ENCODE measurements around the gene TNRC6C.
"Not testable (repeated sequence)": the region's sequence is repeated elsewhere in the genome, so short reads cannot be mapped to it uniquely, and the experiment has no call there.

TNRC6C gene

GRCh38 chr17:78129351-78130089, 171.0 kb downstream of the TNRC6C start:
- no peak for DNase-seq

DNA sequence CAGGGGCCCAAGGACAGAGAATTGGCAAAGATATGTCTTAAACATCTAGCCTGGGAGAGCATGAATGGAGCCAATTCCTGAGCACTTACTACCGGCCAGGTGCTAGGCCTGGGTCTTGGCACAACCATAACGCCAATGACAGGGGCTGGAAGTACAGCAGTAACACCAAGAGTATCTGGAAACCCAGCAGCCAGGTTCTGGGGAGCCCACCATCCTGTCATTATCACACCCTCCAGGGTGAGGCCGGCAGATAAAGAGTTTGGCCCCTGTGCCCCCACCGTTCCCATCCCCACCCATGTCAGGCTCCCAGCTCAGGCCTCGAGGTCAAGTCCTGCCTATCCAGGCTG, 171.6 kb downstream of the TNRC6C start:
- DNase-seq, result no peak

DNA sequence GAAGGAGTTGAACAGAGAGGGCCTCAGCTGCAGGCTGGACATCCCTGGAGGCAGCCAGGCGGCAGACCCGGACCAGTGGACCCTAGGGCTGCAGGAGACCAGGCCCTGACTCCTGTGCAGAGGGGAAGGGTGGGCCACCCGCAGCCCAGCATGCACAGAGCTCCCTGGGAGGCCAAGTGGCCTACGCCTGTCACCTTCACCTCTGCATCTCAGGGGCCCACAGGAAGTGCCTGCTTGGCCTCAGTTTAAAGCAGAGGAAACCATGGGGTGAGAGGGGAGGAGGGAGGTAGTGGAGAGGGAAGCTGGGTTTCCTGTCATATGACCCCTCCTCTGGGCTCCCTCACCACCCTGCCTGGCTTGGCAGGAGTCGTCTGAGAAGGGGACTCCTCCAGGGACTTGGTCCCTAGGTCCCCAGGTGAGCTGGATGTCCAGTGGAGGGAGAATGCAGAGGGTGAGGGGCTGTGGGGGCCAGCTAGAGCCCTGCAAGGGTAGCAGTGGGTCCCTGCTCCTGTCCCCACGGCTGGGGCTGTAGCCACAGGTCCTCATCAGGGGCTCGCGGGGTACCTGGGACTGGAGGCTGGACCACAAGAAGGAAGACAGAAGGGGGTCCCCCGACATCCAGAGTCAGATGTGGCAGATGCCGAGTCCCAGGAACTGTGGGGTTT, 172.1 kb downstream of the TNRC6C start, which contains the start of gene TMC8:
Gene TMC8, plus strand, starts transcription at position 335 of the 665 bp plus-strand sequence. CDS start 818 bp downstream, outside the sequence.
- no peak for DNase-seq

GRCh38 chr17:78131172-78132083, 172.9 kb downstream of the TNRC6C start:
- DNase-seq, result no peak

DNA sequence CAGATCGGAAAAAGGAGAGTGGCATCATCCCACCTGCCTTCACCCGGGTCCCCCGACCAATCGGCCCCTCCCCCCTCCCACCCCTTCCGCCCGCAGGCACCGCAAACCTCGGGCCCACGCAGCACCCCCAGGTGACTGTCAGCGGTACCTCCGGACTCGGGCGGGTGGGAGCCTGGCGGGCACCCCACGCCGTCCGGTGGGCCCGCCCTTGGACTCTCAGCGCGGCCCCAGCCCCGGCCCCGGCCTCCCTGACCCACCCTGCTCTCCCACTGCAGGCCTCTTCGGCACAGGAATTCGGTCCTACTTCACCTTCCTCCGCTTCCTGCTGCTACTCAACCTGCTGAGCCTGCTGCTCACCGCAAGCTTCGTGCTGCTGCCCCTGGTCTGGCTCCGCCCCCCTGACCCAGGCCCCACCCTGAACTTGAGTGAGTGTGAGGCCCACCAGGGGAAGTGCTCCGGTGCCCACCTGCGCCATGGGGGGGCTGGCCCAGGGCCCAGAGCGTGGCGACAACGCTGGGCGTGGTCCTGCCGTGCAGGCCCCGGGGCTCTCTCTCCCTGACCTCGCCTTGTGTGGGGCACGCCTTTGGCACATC, 173.7 kb downstream of the TNRC6C start:
- peak; percentile 37 for DNase-seq

DNA sequence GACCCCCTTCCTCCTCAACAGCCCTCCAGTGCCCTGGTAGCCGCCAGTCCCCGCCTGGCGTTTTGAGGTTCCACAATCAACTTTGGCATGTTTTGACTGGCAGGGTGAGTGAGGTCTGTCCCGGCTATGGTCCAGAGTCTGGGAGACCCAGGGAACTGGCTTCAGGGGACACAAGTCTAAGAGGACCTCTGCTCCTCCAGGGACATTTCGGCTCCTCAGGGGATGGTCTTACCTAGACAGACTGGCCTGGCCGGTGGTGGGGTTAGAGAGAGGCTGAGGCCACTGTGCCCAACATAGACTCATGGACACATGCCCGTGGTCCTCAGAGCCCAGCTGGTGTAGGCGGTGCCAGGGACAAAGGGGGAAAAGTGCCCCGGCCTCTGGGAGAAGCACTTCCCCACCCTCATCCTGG, 174.3 kb downstream of the TNRC6C start:
- DNase-seq, result no peak

GRCh38 chr17:78133179-78133951, 174.9 kb downstream of the TNRC6C start:
- no peak for DNase-seq

GRCh38 chr17:78133971-78134898, 175.7 kb downstream of the TNRC6C start:
- peak; percentile 74 for DNase-seq

DNA sequence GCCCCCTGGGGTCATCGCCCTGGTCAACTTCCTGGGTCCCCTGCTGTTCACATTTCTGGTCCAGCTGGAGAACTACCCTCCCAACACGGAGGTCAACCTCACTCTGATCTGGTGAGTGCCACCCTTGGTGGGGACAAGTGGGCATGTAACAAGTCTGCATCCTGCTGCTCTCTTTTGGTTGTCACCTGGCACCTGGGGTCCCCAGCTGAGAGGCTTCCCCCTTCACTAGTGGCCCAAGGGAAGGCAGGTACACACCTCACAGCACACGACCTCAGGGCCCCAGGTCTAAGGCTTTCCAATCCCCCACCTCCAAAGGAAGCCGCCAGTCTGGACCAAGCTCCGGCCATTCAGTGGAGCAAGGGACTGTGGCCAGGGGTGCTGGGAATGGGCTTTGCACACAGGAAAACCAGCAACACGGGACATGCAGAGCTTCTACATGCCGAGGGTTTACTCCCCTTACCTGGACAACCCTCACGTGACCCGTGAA, 176.4 kb downstream of the TNRC6C start:
- no peak for DNase-seq

GRCh38 chr17:78135858-78136500, 177.5 kb downstream of the TNRC6C start:
- DNase-seq, result no peak

DNA sequence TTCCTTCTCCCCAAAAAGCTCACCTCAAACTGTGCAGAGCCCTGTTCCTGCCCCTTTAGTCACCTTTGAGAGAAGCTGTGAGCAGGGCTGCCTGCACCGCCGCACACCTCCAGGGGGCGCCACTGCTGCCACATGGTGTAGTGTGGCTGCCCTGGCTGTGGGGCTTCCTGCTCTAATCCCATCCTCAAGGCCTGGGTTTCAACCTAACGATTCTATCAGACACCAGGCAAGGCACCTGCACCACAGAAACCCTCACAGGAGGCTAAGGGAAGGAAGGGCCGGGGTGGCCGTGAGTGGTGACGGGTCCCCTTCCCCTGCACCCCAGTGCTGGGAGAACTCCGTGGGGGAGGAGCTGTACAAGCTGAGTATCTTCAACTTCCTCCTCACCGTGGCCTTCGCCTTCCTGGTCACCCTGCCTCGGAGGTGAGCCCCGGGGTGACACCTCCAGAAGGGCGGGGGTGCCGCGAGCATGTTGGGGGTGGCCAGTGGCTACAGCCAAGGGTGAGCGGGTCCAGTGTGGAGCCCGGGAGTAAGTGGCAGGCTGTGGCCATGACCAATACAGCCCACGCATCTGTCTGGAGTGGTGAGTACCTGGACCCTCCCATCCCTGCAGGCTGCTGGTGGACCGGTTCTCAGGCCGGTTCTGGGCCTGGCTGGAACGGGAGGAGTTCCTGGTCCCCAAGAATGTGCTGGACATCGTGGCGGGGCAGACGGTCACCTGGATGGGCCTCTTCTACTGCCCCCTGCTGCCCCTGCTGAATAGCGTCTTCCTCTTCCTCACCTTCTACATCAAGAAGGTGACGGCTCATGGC, 179.1 kb downstream of the TNRC6C start:
- no peak for DNase-seq

DNA sequence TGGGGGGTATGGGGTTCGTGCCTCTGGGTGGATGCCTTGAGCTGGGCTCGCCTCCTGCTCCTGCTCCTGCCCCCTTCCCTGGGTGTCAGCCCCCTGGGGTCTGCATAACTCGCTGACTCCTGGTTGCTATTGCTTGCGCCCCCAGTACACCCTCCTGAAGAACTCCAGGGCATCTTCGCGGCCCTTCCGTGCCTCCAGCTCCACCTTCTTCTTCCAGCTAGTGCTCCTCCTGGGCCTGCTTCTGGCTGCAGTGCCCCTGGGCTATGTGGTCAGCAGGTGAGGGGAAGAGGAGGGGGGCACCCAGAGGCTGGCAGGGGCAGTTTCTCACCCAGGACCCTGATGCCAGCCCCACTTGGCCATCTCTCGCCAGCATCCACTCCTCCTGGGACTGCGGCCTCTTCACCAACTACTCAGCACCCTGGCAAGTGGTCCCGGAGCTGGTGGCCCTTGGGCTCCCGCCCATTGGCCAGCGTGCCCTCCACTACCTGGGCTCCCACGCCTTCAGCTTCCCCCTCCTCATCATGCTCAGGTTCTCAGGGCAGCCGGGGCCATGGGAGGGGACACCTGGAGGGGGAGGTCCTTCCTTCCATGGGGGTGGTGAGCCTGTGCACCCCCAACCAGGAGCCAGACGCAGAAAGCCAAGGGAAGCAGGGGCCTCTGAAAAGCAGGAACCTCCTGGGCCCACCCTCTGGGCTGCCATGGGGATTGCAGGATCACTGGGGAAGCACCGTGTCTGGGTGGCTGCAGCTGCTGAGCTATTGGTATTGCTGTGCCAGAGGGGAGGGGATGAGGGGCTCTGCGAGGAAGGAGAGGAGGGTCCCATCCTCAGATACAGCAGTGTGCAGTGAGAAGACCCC, 179.9 kb downstream of the TNRC6C start:
- no peak for DNase-seq

DNA sequence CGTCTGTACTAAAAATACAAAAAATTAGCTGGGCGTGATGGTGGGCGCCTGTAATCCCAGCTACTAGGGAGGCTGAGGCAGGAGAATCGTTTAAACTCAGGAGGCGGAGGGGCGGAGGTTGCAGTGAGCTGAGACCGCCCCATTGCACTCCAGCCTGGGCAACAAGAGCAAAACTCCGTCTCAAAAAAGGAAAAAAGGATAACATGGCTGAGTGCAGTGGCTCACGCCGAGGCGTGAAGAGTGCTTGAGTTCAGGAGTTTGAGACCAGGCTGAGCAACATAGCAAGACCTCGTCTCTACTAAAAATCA, 181.3 kb downstream of the TNRC6C start:
- not testable (repeated sequence) for DNase-seq

- peak; percentile 99 for DNase-seq
Measured at GRCh38 chr17:78140169-78141051, 181.9 kb downstream of the TNRC6C start.

GRCh38 chr17:78141437-78142118, 183.1 kb downstream of the TNRC6C start:
- no peak for DNase-seq

GRCh38 chr17:78142119-78142861, 183.8 kb downstream of the TNRC6C start:
- no peak for DNase-seq

All from NCI-H146 (cell line).